IPS DF 6.9 (cell line): Measurements from ENCODE around the gene FSCN2.
"Not testable (repeated sequence)": the region's sequence is repeated elsewhere in the genome, so short reads cannot be mapped to it uniquely, and the experiment has no call there.

ENCODE experiments used
- DNase-seq: peaks from one replicate; pipeline ENCODE4 v3.0.0-alpha.2; 2013; ENCODE audit warnings: low read depth, low spot score
- H3K27ac ChIP-seq: one replicate; pipeline ENCODE4 v1.5.1; 2013; ENCODE audit warnings: low read length, control low read depth
- H3K27me3 ChIP-seq: 2 replicates; pipeline ENCODE4 v1.6.1; 2013; ENCODE audit warnings: mild to moderate bottlenecking, low read length; ENCODE audit not compliant: control insufficient read depth, insufficient read depth
- H3K36me3 ChIP-seq: 2 replicates; pipeline ENCODE4 v1.6.1; 2013; ENCODE audit warnings: low read length; ENCODE audit not compliant: control insufficient read depth, insufficient read depth
- H3K4me1 ChIP-seq: 2 replicates; pipeline ENCODE4 v1.6.1; 2013; ENCODE audit warnings: low read length; ENCODE audit not compliant: control insufficient read depth, insufficient read depth
- H3K4me3 ChIP-seq: 2 replicates; pipeline ENCODE4 v1.5.1; 2013; ENCODE audit warnings: mild to moderate bottlenecking, low read length
- H3K9me3 ChIP-seq: 2 replicates; pipeline ENCODE4 v1.6.1; 2013; ENCODE audit warnings: low read length, inconsistent platforms; ENCODE audit not compliant: control insufficient read depth, insufficient read depth
- WGBS: extraction: QIAGEN DNeasy Blood & Tissue Kit; methylation state at CpG from one replicate; pipeline ENCODE4 v1.1.7; 2013; ENCODE audit warnings: mixed read lengths, missing lambda C conversion rate; ENCODE audit not compliant: insufficient read length, insufficient coverage; 5-methylcytosine and 5-hydroxymethylcytosine counted together

Gene FSCN2

GRCh38 chr17:81531998-81532404, 3.8 kb downstream of the FSCN2 start:
- not testable (repeated sequence) for H3K27ac ChIP-seq, DNase-seq, H3K36me3 ChIP-seq, H3K9me3 ChIP-seq, H3K4me3 ChIP-seq, H3K27me3 ChIP-seq, H3K4me1 ChIP-seq
- no CpG with 5 or more reads among the region's 3 CpGs for WGBS

DNA sequence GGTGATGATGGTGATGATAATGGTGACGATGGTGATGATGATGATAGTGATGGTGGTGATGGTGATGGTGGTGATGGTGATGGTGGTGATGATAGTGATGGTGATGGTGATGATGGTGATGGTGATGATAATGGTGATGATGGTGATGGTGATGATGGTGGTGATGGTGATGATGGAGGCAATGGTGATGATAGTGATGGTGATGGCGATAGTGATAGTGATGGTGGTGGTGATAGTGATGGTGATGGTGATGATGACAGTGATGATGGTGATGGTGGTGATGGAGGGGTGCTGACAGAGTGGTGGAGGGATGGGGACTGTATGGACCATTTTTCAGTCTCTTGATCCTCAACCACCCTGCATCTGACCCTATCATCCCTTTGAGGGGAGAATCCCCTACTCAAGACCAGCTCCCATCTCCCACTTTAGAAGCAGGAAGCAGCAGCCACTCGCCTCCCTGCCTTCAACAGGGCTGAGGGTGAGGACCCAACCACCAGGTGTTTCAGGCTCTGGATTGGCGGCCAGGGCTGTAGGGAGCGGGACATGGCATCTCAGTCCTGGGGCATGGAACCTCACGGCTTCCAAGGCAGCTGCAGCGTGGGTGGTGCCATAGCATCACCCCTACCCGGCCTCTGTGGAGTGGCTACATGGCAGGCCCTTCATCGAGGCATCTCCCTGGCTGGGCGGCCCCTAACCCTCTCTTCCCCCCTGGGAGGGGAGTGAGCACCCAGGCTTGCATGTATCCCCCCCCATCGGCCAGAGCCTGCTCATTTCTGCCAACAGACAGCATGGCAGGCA, 4.5 kb downstream of the FSCN2 start:
- no peak overlapping the region for H3K4me3 ChIP-seq
- H3K9me3 ChIP-seq = no peaks in the 10 kb centered on the region
- no peaks in the 10 kb centered on the region for H3K36me3 ChIP-seq
- H3K27ac ChIP-seq = no peak overlapping the region
- H3K4me1 ChIP-seq = peaks cover 6% of the 10 kb centered on the region; the same call in 1 of the 2 replicates
- no peak for DNase-seq
- no CpG with 5 or more reads among the region's 11 CpGs for WGBS
- H3K27me3 ChIP-seq = no peaks in the 10 kb centered on the region; the same call in 1 of the 2 replicates

- peaks cover 6% of the 10 kb centered on the region; the same call in 1 of the 2 replicates for H3K4me1 ChIP-seq
- no peak overlapping the region for H3K27ac ChIP-seq
- no peak for DNase-seq
- no peaks in the 10 kb centered on the region for H3K9me3 ChIP-seq
- H3K36me3 ChIP-seq = no peaks in the 10 kb centered on the region
- no CpG with 5 or more reads among the region's 21 CpGs for WGBS
- no peaks in the 10 kb centered on the region; the same call in 1 of the 2 replicates for H3K27me3 ChIP-seq
- no peak overlapping the region for H3K4me3 ChIP-seq
Observed at GRCh38 chr17:81533339-81534141, 5.4 kb downstream of the FSCN2 start.

DNA sequence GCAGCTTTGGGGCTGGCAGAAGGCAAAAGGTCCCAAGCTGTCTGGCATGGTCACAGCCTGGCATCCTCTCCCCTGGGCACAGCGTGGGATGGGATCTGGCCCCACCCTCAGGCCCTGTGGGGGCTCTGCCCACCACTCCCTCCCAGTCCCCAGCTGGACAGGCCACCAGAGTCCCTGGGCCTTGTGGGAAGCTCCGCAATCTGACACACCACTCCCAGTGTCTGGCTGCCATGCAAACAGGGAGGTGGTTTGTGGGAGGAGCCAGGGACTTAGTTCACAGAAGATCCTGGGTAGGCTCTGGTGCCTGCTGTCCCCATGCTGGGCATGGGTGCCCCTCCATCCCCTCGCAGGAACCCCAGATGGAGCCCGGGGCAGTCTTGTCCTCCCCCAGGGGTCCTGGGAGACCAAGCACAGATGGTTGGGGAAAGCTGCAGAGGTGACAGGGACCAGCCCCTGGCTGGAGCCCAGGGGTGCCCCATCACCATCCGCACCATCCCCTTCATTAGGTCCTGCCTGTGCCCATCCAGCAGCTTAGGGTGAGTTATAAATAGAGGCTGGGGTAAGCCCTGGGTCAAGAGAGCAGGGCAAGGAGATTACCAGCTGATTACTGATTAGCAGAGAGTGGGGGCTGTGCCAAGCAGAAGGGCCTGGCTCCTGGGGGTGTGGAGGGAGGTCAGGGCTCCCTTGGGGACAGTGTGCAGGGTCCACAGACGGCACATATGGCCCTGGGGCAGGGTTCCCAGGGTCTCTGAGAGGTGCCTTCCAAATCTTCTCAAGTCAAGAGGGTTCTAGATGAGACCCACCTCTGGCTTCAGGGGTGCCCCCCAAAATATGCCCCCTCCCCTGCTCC, 6.2 kb downstream of the FSCN2 start:
- no peaks in the 10 kb centered on the region; the same call in 1 of the 2 replicates for H3K27me3 ChIP-seq
- no peak overlapping the region for H3K27ac ChIP-seq
- WGBS = no CpG with 5 or more reads among the region's 6 CpGs
- peaks cover 6% of the 10 kb centered on the region; the same call in 1 of the 2 replicates for H3K4me1 ChIP-seq
- H3K4me3 ChIP-seq = no peak overlapping the region
- no peak for DNase-seq
- H3K36me3 ChIP-seq = no peaks in the 10 kb centered on the region
- H3K9me3 ChIP-seq = no peaks in the 10 kb centered on the region

- H3K27me3 ChIP-seq = no peaks in the 10 kb centered on the region; the same call in 1 of the 2 replicates
- no peak overlapping the region for H3K4me3 ChIP-seq
- H3K36me3 ChIP-seq = no peaks in the 10 kb centered on the region; the same call in 1 of the 2 replicates
- H3K9me3 ChIP-seq = no peaks in the 10 kb centered on the region
- no CpG with 5 or more reads among the region's 5 CpGs for WGBS
- H3K27ac ChIP-seq = no peak overlapping the region
- no peak for DNase-seq
- peaks cover 6% of the 10 kb centered on the region; the same call in 1 of the 2 replicates for H3K4me1 ChIP-seq
Observed at GRCh38 chr17:81535007-81535328, 6.8 kb downstream of the FSCN2 start.

- no peak for DNase-seq
- Histone ChIP-seq H3K27me3 (no peaks in the 10 kb centered on the region; the same call in 1 of the 2 replicates), H3K27ac (no peak overlapping the region), H3K4me3 (no peak overlapping the region), H3K9me3 (no peaks in the 10 kb centered on the region), H3K36me3 (peaks cover 2% of the 10 kb centered on the region; the same call in 1 of the 2 replicates), H3K4me1 (peaks cover 6% of the 10 kb centered on the region; the same call in 1 of the 2 replicates)
- WGBS = 100% methylated on average over 1 of the region's 13 CpGs
Observed at GRCh38 chr17:81535480-81536298, 7.5 kb downstream of the FSCN2 start.

- Histone ChIP-seq H3K4me1 (peaks cover 6% of the 10 kb centered on the region; the same call in 1 of the 2 replicates), H3K27me3 (no peaks in the 10 kb centered on the region; the same call in 1 of the 2 replicates), H3K36me3 (peaks cover 8% of the 10 kb centered on the region; the same call in 1 of the 2 replicates), H3K4me3 (no peak overlapping the region), H3K9me3 (no peaks in the 10 kb centered on the region), H3K27ac (no peak overlapping the region)
- WGBS = no CpG with 5 or more reads among the region's 89 CpGs
- no peak for DNase-seq
Observed at GRCh38 chr17:81536299-81537290, 8.4 kb downstream of the FSCN2 start.

GRCh38 chr17:81537343-81537855, 9.2 kb downstream of the FSCN2 start:
- no CpG with 5 or more reads among the region's 17 CpGs for WGBS
- Histone ChIP-seq H3K9me3 (no peaks in the 10 kb centered on the region), H3K36me3 (peaks cover 8% of the 10 kb centered on the region; the same call in 1 of the 2 replicates), H3K4me1 (peaks cover 6% of the 10 kb centered on the region; the same call in 1 of the 2 replicates), H3K4me3 (peak overlapping the region; percentile 8; the same call in 1 of the 2 replicates), H3K27ac (no peak overlapping the region), H3K27me3 (no peaks in the 10 kb centered on the region; the same call in 1 of the 2 replicates)
- DNase-seq = no peak
